ENCODE measurements around the gene CFAP20DC.

Gene CFAP20DC

DNA sequence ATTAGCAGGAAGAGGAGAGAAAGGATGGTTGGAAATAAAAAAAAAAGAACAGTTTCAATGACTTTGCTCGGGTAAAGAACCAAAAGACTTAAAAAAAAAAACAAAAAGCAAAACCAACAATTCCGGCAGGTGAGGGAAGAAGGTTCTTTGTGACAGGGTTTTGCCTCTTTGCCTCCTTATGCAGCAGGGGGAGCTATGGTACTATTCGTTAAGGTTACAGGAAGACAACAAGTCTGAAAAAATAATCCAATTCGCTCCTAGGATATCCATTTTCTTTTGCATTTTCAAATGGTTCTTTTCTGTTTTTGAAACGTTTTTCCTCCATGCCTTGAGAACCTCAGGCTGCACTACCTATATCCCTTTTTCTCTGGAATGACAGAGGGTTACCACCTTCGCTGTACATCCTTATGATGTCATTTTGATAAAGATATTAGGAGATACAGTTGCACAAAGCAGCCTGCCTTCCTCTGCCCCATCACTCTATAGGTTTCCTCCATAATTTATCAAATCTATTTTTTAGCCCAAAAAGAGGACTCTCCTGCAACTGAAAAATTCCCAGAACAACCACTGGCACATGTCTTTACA, 55.0 kb downstream of the CFAP20DC start:
- in situ Hi-C loops (cut with MboI; ENCODE audit: low sequenced_read_pairs, unreplicated experiment) = no loop called here
- TF ChIP-seq, protein P1, sequence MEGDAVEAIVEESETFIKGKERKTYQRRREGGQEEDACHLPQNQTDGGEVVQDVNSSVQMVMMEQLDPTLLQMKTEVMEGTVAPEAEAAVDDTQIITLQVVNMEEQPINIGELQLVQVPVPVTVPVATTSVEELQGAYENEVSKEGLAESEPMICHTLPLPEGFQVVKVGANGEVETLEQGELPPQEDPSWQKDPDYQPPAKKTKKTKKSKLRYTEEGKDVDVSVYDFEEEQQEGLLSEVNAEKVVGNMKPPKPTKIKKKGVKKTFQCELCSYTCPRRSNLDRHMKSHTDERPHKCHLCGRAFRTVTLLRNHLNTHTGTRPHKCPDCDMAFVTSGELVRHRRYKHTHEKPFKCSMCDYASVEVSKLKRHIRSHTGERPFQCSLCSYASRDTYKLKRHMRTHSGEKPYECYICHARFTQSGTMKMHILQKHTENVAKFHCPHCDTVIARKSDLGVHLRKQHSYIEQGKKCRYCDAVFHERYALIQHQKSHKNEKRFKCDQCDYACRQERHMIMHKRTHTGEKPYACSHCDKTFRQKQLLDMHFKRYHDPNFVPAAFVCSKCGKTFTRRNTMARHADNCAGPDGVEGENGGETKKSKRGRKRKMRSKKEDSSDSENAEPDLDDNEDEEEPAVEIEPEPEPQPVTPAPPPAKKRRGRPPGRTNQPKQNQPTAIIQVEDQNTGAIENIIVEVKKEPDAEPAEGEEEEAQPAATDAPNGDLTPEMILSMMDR (IDR thresholded peaks at IDR 0.05; ENCODE audit: borderline replicate concordance, control extremely low read depth, extremely low read depth, insufficient read depth, missing control alignments) = peak; percentile 59
- DNase-seq (ENCODE audit: low spot score) = peak; percentile 63

DNA sequence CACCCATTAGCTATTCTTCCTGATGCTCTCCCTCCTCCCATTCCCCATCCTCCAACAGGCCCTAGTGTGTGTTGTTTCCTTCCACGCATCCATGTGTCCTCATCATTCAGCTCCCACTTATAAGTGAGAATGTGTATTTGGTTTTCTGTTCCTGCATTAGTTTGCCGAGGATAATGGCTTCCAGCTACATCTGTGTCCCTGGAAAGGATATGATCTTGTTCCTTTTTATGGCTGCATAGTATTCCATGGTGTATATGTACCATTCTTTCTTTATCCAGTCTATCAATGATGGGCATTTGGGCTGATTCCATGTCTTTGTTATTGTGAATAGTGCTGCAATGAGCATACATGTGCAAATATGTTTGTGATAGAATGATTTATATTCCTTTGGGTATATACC, 56.3 kb downstream of the CFAP20DC start:
- in situ Hi-C loops (cut with MboI; ENCODE audit: low sequenced_read_pairs, unreplicated experiment) = no loop called here
- DNase-seq (ENCODE audit: low spot score) = no peak
- TF ChIP-seq, protein P1 (IDR thresholded peaks at IDR 0.05; ENCODE audit: borderline replicate concordance, control extremely low read depth, extremely low read depth, insufficient read depth, missing control alignments) = no peak

GRCh38 chr3:58991623-58992022, 58.2 kb downstream of the CFAP20DC start:
- DNase-seq (ENCODE audit: low spot score) = no peak
- in situ Hi-C loops (cut with MboI; ENCODE audit: low sequenced_read_pairs, unreplicated experiment) = no loop called here
- TF ChIP-seq, protein P1 (IDR thresholded peaks at IDR 0.05; ENCODE audit: borderline replicate concordance, control extremely low read depth, extremely low read depth, insufficient read depth, missing control alignments) = no peak

DNA sequence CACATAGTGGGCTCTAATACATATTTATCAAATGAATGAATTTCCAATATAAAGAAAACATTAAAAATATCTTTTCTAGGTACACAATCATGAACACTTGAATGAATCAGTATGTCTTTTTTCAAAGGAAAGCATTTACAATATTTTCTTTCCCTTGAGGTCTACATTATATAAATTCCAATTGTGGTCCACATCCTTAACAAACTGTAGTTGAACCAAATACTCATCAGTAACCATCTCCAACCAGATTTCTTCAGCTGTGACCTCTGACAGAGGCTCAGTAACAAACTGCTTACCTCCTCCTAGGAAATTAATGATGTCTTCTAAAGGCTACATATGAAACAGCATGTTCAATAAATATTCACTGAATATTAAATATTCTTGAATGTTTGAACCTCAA, 58.8 kb downstream of the CFAP20DC start:
- in situ Hi-C loops (cut with MboI; ENCODE audit: low sequenced_read_pairs, unreplicated experiment) = no loop called here
- TF ChIP-seq, protein P1 (IDR thresholded peaks at IDR 0.05; ENCODE audit: borderline replicate concordance, control extremely low read depth, extremely low read depth, insufficient read depth, missing control alignments) = no peak
- no peak for DNase-seq (ENCODE audit: low spot score)

- TF ChIP-seq, protein P1 (IDR thresholded peaks at IDR 0.05; ENCODE audit: borderline replicate concordance, control extremely low read depth, extremely low read depth, insufficient read depth, missing control alignments) = no peak
Observed at GRCh38 chr3:58989955-58990354, 59.9 kb downstream of the CFAP20DC start.

DNA sequence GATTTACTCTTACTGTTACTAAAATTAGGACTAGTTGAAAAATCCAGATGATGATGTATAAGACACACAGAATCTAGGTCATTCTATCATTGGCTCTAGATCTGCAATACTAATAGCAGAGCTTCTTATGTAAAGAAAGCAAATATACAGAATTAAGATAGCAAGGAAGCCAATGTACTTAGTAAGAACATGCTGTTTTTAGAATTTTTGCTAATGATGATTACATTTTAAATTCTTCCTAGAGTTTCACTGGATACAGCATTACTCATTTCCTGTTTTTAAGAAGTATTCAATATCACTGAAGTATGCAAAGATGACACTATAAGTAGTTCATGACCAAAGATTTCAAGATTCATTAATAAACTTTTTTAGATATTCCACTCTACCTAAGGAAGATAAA, 60.7 kb downstream of the CFAP20DC start:
- TF ChIP-seq, protein P1 (IDR thresholded peaks at IDR 0.05; ENCODE audit: borderline replicate concordance, control extremely low read depth, extremely low read depth, insufficient read depth, missing control alignments) = no peak
- in situ Hi-C loops (cut with MboI; ENCODE audit: low sequenced_read_pairs, unreplicated experiment) = no loop called here
- DNase-seq (ENCODE audit: low spot score) = no peak

More at GRCh38 chr3:58989955-58990354, 59.9 kb downstream of the CFAP20DC start:
- in situ Hi-C loops (cut with MboI; ENCODE audit: low sequenced_read_pairs, unreplicated experiment) = no loop called here
- DNase-seq (ENCODE audit: low spot score) = no peak

Data from GM13976 (cell line).